SK-N-MC (cell line): ENCODE results near the gene SMURF1.

ENCODE experiments used
- DNase-seq: peaks from one replicate; pipeline ENCODE4 v3.0.0-alpha.2; 2011; ENCODE audit warnings: low read depth, low spot score
- H3K27ac ChIP-seq: fragments of 200-600 bp; sonication (generic); 2 replicates; pipeline ENCODE4 v1.5.1; 2016; ENCODE audit warnings: mixed run types
- H3K36me3 ChIP-seq: fragments of 200-600 bp; sonication (generic); 2 replicates; pipeline ENCODE4 v1.6.1; 2017; ENCODE audit warnings: antibody characterized with exemption, low read length, mixed read lengths; ENCODE audit not compliant: insufficient read depth
- H3K4me3 ChIP-seq: fragments of 200-600 bp; sonication (generic); 2 replicates; pipeline ENCODE4 v1.5.1; 2016
- H3K9ac ChIP-seq: fragments of 200-600 bp; sonication (generic); 2 replicates; pipeline ENCODE4 v1.8.0; 2017; ENCODE audit warnings: mixed run types, mixed read lengths; ENCODE audit not compliant: insufficient read length
- H3K9me3 ChIP-seq: fragments of 200-600 bp; sonication (generic); 2 replicates; pipeline ENCODE4 v1.6.1; 2017; ENCODE audit warnings: low read depth, mild to moderate bottlenecking, antibody characterized with exemption, low read length, moderate library complexity, mixed read lengths
- EZH2 ChIP-seq: fragments of 200-600 bp; sonication (generic); IDR thresholded peaks from one replicate; pipeline ENCODE4 v1.6.1; 2017; ENCODE audit warnings: antibody characterized with exemption
- FOXP2 ChIP-seq: optimal IDR thresholded peaks from 2 replicates; pipeline ENCODE3; 2011; ENCODE audit warnings: mild to moderate bottlenecking, moderate library complexity; ENCODE audit not compliant: insufficient read depth; ENCODE audit errors: extremely low read length, control extremely low read depth
- POLR2AphosphoS5 ChIP-seq: IDR thresholded peaks from 2 replicates; pipeline ENCODE4 v1.6.1; 2012; ENCODE audit warnings: mild to moderate bottlenecking, low read depth, low read length, borderline replicate concordance

SMURF1 gene

GRCh38 chr7:99146979-99147378 lies 3.1 kb upstream of the SMURF1 start:
- H3K9me3 ChIP-seq: no peaks in the 10 kb centered on the region
- H3K9ac ChIP-seq: no peak overlapping the region
- 0 out of 2 replicates have a peak, but pooled peaks cover 2% of the 10 kb centered on the region for H3K36me3 ChIP-seq
- H3K27ac ChIP-seq: no peak overlapping the region
- TF ChIP-seq EZH2: no peak
- no peak for TF ChIP-seq FOXP2
- TF ChIP-seq POLR2AphosphoS5: no peak
- no peak overlapping the region for H3K4me3 ChIP-seq
- no peak for DNase-seq

DNA sequence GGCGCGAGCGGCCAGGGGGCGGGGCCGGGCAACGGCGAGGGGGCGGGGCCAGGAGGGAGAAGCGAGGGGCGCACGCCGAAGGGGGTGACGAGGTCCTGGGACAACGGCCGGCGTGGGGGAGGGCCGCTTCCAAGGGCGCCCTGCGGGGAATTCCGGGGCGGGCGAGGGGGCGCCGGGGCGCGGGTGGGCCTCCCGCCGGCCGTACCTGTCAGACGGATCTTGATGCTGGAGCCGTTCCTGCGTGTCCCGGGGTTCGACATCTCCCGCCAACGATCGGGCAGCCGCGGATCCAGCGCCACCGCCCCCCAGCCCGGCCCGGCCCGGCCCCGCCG lies 421 bp downstream of the SMURF1 start:
- peak overlapping the region; percentile 85 for H3K9ac ChIP-seq
- no peak for DNase-seq
- H3K27ac ChIP-seq: peak overlapping the region; percentile 78; the same call in 1 of the 2 replicates
- no peaks in the 10 kb centered on the region for H3K9me3 ChIP-seq
- H3K36me3 ChIP-seq: 0 out of 2 replicates have a peak, but pooled peaks cover 11% of the 10 kb centered on the region
- no peak for TF ChIP-seq POLR2AphosphoS5
- TF ChIP-seq EZH2: no peak
- TF ChIP-seq FOXP2: no peak
- H3K4me3 ChIP-seq: peak overlapping the region; percentile 98

DNA sequence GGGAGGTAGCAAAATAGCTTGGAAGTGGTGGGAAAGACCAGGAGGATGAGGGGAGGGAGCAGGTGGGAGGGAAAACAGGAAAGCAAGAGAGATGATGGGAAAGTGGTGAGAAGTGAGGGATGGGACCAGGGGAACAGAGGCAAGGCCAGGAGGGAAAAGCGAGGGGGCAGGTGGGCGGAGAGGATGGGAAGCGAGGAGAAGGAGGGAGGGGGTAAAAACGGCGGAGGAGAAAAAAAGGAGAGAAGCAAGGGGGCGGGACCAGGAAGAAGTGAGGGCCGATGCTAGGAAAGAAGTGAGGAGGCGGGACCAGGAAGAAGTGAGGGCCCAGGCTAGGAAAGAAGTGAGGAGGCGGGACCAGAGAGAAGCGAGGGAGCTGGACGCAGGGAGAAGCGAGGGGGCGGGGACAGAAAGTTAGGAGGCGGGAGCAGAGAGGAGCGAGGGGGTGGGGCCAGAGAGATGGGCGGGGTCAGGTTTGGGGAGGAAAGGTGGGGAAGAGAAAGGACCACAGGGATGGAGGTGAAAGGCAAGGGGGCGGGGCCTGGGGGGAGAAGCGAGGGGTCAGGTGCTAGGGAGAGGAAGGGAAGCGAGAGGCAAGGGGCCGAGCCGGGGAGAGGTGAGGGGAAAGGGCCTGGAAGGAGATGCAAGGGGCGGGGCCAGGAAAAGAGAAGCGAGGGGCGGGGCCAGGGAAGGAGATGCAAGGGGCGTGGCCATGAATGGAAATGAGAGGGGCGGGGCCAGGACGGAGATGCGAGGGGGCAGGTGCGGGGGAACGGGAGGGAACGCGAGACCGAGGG lies 984 bp downstream of the SMURF1 start:
- H3K4me3 ChIP-seq: peak overlapping the region; percentile 98
- H3K9ac ChIP-seq: no peak overlapping the region
- H3K9me3 ChIP-seq: no peaks in the 10 kb centered on the region
- TF ChIP-seq EZH2 (no peak), POLR2AphosphoS5 (no peak), FOXP2 (no peak)
- H3K27ac ChIP-seq: no peak overlapping the region
- peak; percentile 79 for DNase-seq
- 0 out of 2 replicates have a peak, but pooled peaks cover 11% of the 10 kb centered on the region for H3K36me3 ChIP-seq

DNA sequence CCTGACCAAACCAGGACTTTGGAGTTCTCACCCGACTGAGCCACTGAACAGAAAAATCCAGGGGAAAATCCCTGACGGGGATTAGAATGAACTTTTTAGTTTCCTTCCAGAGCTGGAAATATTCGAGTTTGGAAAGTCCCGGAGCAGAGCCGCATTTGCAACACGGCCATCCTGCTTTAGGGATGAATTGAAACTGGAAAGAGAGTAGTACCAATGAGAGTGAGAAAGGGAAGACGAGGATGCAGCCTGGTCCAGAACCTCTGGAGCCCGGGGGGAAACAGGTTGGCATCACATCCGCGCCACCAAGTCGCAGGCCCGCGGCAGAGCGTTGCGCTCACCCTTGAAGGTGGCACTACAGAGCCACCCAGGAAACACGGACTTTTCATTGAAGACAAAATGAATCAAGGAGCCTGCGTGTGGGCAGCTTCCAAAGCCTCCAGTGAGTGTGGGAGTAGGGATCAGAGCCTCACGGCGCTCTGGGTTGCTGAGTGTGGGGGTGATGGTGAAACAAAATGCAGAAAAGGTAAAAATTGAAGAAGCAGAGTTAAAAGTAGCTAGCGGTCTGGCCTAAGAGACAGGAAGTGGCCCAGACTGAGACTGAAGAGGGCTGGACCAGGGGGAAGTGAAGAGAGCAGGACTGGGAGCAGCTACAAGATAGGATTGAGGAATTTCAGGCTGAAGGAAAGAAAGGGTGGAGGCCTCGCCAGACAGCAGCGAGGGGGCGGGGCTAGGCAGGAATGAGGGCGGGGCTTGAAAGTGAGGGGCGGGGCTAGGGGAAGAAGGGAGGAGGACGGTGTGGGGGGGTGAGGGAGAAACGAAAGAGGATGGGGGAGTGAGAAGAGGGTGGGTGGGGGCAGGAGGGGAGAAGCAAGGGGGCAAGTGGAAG lies 1.8 kb downstream of the SMURF1 start:
- Histone ChIP-seq H3K36me3 (0 out of 2 replicates have a peak, but pooled peaks cover 11% of the 10 kb centered on the region), H3K4me3 (peak overlapping the region; percentile 98), H3K27ac (peak overlapping the region; percentile 72), H3K9me3 (no peaks in the 10 kb centered on the region), H3K9ac (peak overlapping the region; percentile 67)
- no peak for DNase-seq
- TF ChIP-seq FOXP2 (no peak), EZH2 (no peak)

GRCh38 chr7:99141334-99141733 lies 2.6 kb downstream of the SMURF1 start:
- Histone ChIP-seq H3K27ac (peak overlapping the region; percentile 72), H3K36me3 (0 out of 2 replicates have a peak, but pooled peaks cover 11% of the 10 kb centered on the region), H3K9ac (peak overlapping the region; percentile 67), H3K4me3 (peak overlapping the region; percentile 98), H3K9me3 (no peaks in the 10 kb centered on the region)
- no peak for DNase-seq
- no peak for TF ChIP-seq EZH2
- no peak for TF ChIP-seq POLR2AphosphoS5
- TF ChIP-seq FOXP2: no peak

- Histone ChIP-seq H3K9ac (peak overlapping the region; percentile 67), H3K36me3 (0 out of 2 replicates have a peak, but pooled peaks cover 11% of the 10 kb centered on the region), H3K9me3 (no peaks in the 10 kb centered on the region), H3K27ac (peak overlapping the region; percentile 72), H3K4me3 (peak overlapping the region; percentile 98)
- no peak for DNase-seq
- TF ChIP-seq EZH2 (no peak), FOXP2 (no peak), POLR2AphosphoS5 (no peak)
These were observed 3.1 kb downstream of the SMURF1 start for GRCh38 chr7:99140813-99141212.

DNA sequence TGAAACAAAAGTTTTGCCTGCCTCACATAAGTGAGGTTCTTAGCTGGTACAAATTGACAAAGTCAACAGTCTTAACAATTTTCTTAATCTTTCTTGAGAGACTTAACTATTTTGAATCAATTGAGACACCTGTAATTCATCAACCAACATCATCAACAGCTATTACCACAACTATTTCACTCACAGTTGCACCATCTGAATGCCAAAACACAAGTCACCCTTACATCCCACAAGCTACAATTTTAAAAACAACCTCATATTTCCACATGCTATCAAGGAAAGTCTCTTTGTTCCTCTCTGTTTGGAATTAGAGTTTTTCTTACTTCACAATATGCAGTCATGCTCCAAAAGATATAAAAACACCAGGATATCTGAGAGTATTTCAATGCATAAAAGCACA lies 4.9 kb downstream of the SMURF1 start:
- TF ChIP-seq EZH2: no peak
- no peak for TF ChIP-seq FOXP2
- no peak for TF ChIP-seq POLR2AphosphoS5
- H3K9me3 ChIP-seq: no peaks in the 10 kb centered on the region
- H3K9ac ChIP-seq: peak overlapping the region; percentile 59
- H3K36me3 ChIP-seq: 0 out of 2 replicates have a peak, but pooled peaks cover 11% of the 10 kb centered on the region
- no peak for DNase-seq
- peak overlapping the region; percentile 36 for H3K4me3 ChIP-seq
- H3K27ac ChIP-seq: peak overlapping the region; percentile 81
